ENCODE data around the gene KLHL3.

The KLHL3 gene

DNA sequence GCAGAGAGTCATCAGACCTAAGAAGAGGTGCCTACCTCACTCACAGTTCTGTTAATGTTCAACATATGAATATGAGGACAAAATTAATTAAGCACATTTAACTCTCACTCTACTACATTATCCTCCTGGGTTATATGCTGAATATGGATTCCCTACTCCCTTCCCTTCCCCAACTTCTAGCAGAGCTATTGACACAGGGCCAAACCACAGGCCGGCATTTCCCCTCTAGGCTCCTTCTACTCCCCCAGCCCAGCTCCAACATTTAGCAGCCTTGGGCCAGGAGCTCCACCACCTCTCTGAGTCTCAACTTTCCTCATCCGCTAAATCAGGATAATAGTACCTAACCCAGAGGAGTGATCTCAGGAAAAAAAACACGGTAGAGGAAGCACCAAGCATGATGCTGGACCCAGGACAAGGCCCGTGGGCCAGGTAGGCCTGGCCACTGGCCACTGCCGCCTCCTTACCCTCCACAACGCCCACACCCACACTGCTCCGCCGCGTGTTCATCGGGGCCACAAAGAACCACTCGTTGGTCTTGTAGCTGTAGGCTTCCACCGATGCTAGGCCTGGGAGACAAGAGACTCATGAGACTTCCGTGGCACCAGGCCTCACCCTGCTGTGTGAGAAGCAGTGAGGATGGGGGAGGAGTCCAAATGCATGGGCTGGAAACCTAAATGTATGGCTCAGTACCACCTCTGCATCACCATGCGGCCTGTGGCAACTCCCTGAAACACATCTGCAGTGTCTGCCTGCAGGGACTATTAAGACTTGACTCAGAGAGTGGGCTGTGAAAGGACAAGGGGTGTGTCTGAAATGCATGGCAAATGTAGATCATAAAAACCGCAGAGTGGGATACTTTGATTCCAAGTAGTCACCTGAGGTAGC is 98.8 kb downstream of the KLHL3 start:
- Histone ChIP-seq H3F3A (ENCODE audit: insufficient read depth) (no peaks in the 10 kb centered on the region), H3K9me3 (ENCODE audit: insufficient read depth, low read length) (no peaks in the 10 kb centered on the region), H2AFZ (ENCODE audit: low read depth, low read length, severe bottlenecking) (no peak overlapping the region), H3K9me2 (replicated peaks; ENCODE audit: insufficient read depth, low read length) (no peaks in the 10 kb centered on the region), H3K79me2 (ENCODE audit: insufficient read depth, low read length) (no peaks in the 10 kb centered on the region), H3K4me2 (ENCODE audit: low read depth, low read length, poor library complexity, severe bottlenecking) (no peak overlapping the region), H3K4me3 (ENCODE audit: insufficient read depth, low read length, poor library complexity, severe bottlenecking) (no peak overlapping the region), H3K27me3 (ENCODE audit: low read length) (no peaks in the 10 kb centered on the region), H4K20me1 (ENCODE audit: low read depth, low read length) (0 out of 2 replicates have a peak, but pooled peaks cover under 1% of the 10 kb centered on the region), H3K36me3 (ENCODE audit: low read length) (no peaks in the 10 kb centered on the region), H3K27ac (ENCODE audit: low read depth, low read length) (no peak overlapping the region), H3K9ac (ENCODE audit: low read length) (no peak overlapping the region)
- TF ChIP-seq EZH2phosphoT487 (conservative IDR thresholded peaks at IDR 0.05; ENCODE audit: low read length) = no peak
- TF ChIP-seq, protein P1, sequence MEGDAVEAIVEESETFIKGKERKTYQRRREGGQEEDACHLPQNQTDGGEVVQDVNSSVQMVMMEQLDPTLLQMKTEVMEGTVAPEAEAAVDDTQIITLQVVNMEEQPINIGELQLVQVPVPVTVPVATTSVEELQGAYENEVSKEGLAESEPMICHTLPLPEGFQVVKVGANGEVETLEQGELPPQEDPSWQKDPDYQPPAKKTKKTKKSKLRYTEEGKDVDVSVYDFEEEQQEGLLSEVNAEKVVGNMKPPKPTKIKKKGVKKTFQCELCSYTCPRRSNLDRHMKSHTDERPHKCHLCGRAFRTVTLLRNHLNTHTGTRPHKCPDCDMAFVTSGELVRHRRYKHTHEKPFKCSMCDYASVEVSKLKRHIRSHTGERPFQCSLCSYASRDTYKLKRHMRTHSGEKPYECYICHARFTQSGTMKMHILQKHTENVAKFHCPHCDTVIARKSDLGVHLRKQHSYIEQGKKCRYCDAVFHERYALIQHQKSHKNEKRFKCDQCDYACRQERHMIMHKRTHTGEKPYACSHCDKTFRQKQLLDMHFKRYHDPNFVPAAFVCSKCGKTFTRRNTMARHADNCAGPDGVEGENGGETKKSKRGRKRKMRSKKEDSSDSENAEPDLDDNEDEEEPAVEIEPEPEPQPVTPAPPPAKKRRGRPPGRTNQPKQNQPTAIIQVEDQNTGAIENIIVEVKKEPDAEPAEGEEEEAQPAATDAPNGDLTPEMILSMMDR (IDR thresholded peaks at IDR 0.05; ENCODE audit: insufficient read depth, low read length, poor library complexity, severe bottlenecking) = no peak

DNA sequence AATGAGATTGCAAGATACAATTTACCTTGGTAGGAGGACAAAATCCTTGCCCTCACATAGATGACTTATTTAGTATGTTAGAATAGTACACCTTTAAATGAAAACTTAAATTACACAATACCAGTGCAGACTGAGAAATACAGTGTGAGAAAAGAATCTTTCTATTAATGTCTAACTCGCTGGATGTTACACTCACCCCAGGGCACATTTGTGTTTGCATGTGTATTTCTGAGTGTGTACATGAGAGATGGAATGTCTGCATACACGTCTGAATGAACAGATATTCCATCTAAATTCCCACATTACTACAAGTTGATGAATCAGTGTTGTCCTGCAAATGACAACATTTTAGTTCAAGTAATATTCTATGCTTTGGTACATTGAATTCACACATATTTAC is 99.8 kb downstream of the KLHL3 start:
- no peak overlapping the region for H3K4me2 ChIP-seq (ENCODE audit: low read depth, low read length, poor library complexity, severe bottlenecking)
- no peak for TF ChIP-seq EZH2phosphoT487 (conservative IDR thresholded peaks at IDR 0.05; ENCODE audit: low read length)
- TF ChIP-seq, protein P1 (IDR thresholded peaks at IDR 0.05; ENCODE audit: insufficient read depth, low read length, poor library complexity, severe bottlenecking) = no peak
- H3K4me3 ChIP-seq (ENCODE audit: insufficient read depth, low read length, poor library complexity, severe bottlenecking) = no peak overlapping the region
- H3K27me3 ChIP-seq (ENCODE audit: low read length) = no peaks in the 10 kb centered on the region
- H2AFZ ChIP-seq (ENCODE audit: low read depth, low read length, severe bottlenecking) = no peak overlapping the region
- H3F3A ChIP-seq (ENCODE audit: insufficient read depth) = no peaks in the 10 kb centered on the region
- no peaks in the 10 kb centered on the region for H3K79me2 ChIP-seq (ENCODE audit: insufficient read depth, low read length)
- H3K36me3 ChIP-seq (ENCODE audit: low read length) = no peaks in the 10 kb centered on the region
- H4K20me1 ChIP-seq (ENCODE audit: low read depth, low read length) = no peaks in the 10 kb centered on the region
- no peaks in the 10 kb centered on the region for H3K9me3 ChIP-seq (ENCODE audit: insufficient read depth, low read length)
- no peaks in the 10 kb centered on the region for H3K9me2 ChIP-seq (replicated peaks; ENCODE audit: insufficient read depth, low read length)
- no peak overlapping the region for H3K9ac ChIP-seq (ENCODE audit: low read length)
- H3K27ac ChIP-seq (ENCODE audit: low read depth, low read length) = no peak overlapping the region

DNA sequence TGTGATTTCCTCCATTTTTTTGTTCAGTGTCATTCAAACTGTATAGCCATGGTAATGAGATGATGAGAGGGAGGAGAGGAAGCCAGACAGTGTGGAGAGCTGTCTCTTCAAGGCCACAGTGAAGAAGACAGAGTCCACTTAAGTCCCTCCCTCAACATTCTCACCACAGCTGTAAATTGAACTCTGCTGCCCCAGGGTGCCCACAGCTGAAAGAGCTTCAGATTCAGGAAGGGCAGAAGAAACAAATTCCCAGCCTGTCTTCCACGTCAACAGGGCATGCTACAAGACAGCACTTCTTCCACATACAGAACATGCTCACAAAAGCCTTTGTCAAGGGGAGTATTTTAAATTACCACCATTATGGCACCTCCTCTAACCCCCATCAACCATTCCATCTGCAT is 100.4 kb downstream of the KLHL3 start:
- Histone ChIP-seq H3K27ac (ENCODE audit: low read depth, low read length) (no peak overlapping the region), H3K9me3 (ENCODE audit: insufficient read depth, low read length) (no peaks in the 10 kb centered on the region), H3K4me3 (ENCODE audit: insufficient read depth, low read length, poor library complexity, severe bottlenecking) (no peak overlapping the region), H3K27me3 (ENCODE audit: low read length) (no peaks in the 10 kb centered on the region), H3K4me2 (ENCODE audit: low read depth, low read length, poor library complexity, severe bottlenecking) (no peak overlapping the region), H3K36me3 (ENCODE audit: low read length) (no peaks in the 10 kb centered on the region), H3F3A (ENCODE audit: insufficient read depth) (no peaks in the 10 kb centered on the region), H2AFZ (ENCODE audit: low read depth, low read length, severe bottlenecking) (no peak overlapping the region), H3K9me2 (replicated peaks; ENCODE audit: insufficient read depth, low read length) (no peaks in the 10 kb centered on the region), H4K20me1 (ENCODE audit: low read depth, low read length) (no peaks in the 10 kb centered on the region), H3K79me2 (ENCODE audit: insufficient read depth, low read length) (no peaks in the 10 kb centered on the region), H3K9ac (ENCODE audit: low read length) (no peak overlapping the region)
- TF ChIP-seq EZH2phosphoT487 (conservative IDR thresholded peaks at IDR 0.05; ENCODE audit: low read length) = no peak
- TF ChIP-seq, protein P1 (IDR thresholded peaks at IDR 0.05; ENCODE audit: insufficient read depth, low read length, poor library complexity, severe bottlenecking) = no peak
